ENCODE data around the gene GRM2. TPM values are rescaled to one million over a fixed set of nuclear protein-coding genes. Genes with fewer than 3 reads are reported as not detected.

The GRM2 gene
- 0.35 and 0.47 TPM in 2 replicates for total RNA-seq (2013; cell fraction: nucleolus; rRNA removed)
- total RNA-seq (2014; rRNA removed) (0.06 TPM in 1 of 2 replicates, not detected in the other), total RNA-seq (2014; rRNA removed; fragmentation: Illumina TruSeq; extraction: Trizol) (not detected in 2 replicates), total RNA-seq (2021) (0.05 TPM in 1 of 2 replicates, not detected in the other), polyA plus RNA-seq (2011; rRNA removed) (0.07 TPM in 1 of 2 replicates, not detected in the other), polyA plus RNA-seq (2014; fragmentation: Illumina TruSeq; extraction: Trizol) (0.01 TPM in 1 of 2 replicates, not detected in the other), polyA plus RNA-seq (2014; fragmentation: Nextera tagmentation; extraction: Ambion mirVana) (not detected), polyA plus RNA-seq (2014; rRNA removed) (0.04 and 0.14 TPM in 2 replicates), polyA plus RNA-seq (2016; fragmentation: Nextera tagmentation; extraction: Ambion mirVana) (not detected), polyA minus RNA-seq (2011; rRNA and poly(A)+ RNA removed) (0.07 and 0.26 TPM in 2 replicates), Bru-seq, nascent RNA (percentile 28 among the genes with signal in this experiment), BruChase-seq, experiment 1, labeled RNA remaining after a 6-hour chase (percentile 19 among the genes with signal in this experiment), BruChase-seq, experiment 2, labeled RNA remaining after a 2-hour chase (percentile 18 among the genes with signal in this experiment)
- not detected for polyA plus RNA-seq (2011; ENCODE audit: low read depth)
- 0.03 TPM in 1 of 2 replicates, not detected in the other for polyA plus RNA-seq (2011; cell fraction: cytosol; rRNA removed)
- polyA plus RNA-seq (2011; cell fraction: nucleus; rRNA removed) = 0.12 and 0.24 TPM in 2 replicates
- polyA plus RNA-seq (2012) = 0.07 TPM in 2 replicates
- not detected in 2 replicates for polyA minus RNA-seq (2011; cell fraction: cytosol; rRNA and poly(A)+ RNA removed)
- 0.24 and 0.48 TPM in 2 replicates for polyA minus RNA-seq (2011; cell fraction: nucleus; rRNA and poly(A)+ RNA removed)
- long read RNA-seq, experiment 1 = 0 reads
- long read RNA-seq, experiment 2 = 0 reads

DNA sequence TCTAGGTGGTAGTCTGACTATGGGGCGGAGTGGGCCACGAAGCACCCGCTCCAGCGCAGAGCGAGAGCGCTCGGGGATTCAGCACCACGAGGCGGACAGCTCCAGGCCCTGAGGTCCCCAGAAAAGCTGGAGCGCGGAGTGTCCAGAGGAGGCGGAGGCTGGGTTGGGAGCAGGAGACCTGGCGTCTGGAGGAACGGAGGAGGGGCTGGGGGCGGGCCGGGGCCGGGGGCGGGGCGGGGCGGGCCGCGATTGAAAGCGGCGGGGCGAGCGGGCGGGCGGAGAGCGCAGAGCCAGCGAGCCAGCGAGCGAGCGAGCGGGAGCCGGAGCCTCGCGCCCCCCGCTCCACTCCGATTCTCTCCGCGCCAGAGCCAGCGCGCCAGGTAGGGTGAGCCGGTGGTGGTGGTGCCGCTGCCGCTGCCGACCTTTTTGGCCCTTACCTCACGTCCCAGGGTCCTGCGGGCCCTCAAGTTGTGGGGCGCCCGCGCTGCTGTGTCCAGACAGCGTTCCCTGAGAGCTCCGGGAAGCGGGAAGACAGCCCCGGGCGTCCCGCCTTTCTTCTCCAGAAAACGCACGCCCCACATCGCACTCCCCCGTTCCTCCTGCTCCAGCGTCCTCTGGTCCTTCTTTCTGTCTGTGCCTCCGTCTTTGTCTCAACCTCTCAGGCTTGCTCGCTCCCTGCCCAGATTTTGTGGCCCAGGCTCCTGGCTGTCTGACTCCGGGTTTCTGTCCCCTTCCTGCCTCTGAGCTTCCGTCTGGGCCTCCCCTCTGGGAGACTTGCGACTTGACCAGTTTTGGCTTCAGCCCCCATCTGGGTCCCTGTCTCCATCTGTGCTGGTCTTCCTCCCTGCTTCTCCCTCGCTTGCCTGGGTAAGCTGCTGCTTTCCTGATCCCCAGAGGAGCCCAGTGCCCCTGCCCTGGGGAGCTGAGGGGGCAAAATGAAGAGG is at the start of gene GRM2:
Gene GRM2, plus strand, starts transcription at position 281 of the 944 bp plus-strand sequence. CDS start 1,916 bp downstream, outside the sequence.
- ChIA-PET RAD21 (ENCODE audit: unreplicated experiment) (no interaction called here), POLR2A (no interaction called here), CTCF (no interaction called here), SMC1A (ENCODE audit: uncharacterized antibody, unreplicated experiment) (no interaction called here)
- H3K27ac ChIP-seq (ENCODE audit: control insufficient read depth, insufficient read depth) = no peak within 1 kb of the TSS
- H3K9me3 ChIP-seq (replicated peaks; ENCODE audit: control insufficient read depth, insufficient read depth, low read length) = no peaks in the 10 kb centered on the region
- BruUV-seq (replicated peaks) = no TSS peak
- DNase-seq (ENCODE audit: low read depth, low spot score) (no peak), FAIRE-seq (no peak), ATAC-seq (no peak)
- no peak within 1 kb of the TSS for H3K4me3 ChIP-seq
- H3K27me3 ChIP-seq (replicated peaks in 1 of 2; ENCODE audit: control insufficient read depth in 2 of 2, insufficient read depth in 2 of 2, low read length in 1 of 2) = no peaks in the 10 kb centered on the region
- H3K4me2 ChIP-seq (ENCODE audit: control insufficient read depth, insufficient read depth) = no peak within 1 kb of the TSS
- intact Hi-C loops (cut with micrococcal nuclease; ENCODE audit: unreplicated experiment) = no loop called here
- no peaks in the 10 kb centered on the region for H3K79me2 ChIP-seq (ENCODE audit: control insufficient read depth, insufficient read depth, low read length)
- no peaks in the 10 kb centered on the region for H4K20me1 ChIP-seq (ENCODE audit: control insufficient read depth, insufficient read depth)
- peaks cover 0 to 12% of the 10 kb centered on the region in 2 experiments; a peak in 2 of 4 replicates for H3K36me3 ChIP-seq (ENCODE audit: control insufficient read depth in 2 of 2, insufficient read depth in 2 of 2, low read length in 1 of 2)
- H3K9ac ChIP-seq (ENCODE audit: control insufficient read depth, insufficient read depth, low read length) = no peak within 1 kb of the TSS
- H3K4me1 ChIP-seq (ENCODE audit: control insufficient read depth, insufficient read depth, low read length) = no peaks in the 10 kb centered on the region
- in situ Hi-C loops (cut with MboI) = no loop called here
- H2AFZ ChIP-seq (ENCODE audit: control insufficient read depth, low read depth, low read length) = no peak within 1 kb of the TSS
- whole genome bisulfite sequencing (ENCODE audit: insufficient coverage, insufficient replicate concordance, low lambda C conversion rate, missing lambda C conversion rate) = 43% methylated on average over 38 of the region's 69 CpGs
- TF ChIP-seq PAX8 (IDR thresholded peaks at IDR 0.05) (no peak), CBFB (IDR thresholded peaks at IDR 0.05; ENCODE audit: low read depth) (no peak), POLR2A (IDR thresholded peaks at IDR 0.05; ENCODE audit: low read depth, low read length) (peak; percentile 12; the same call in 1 of the 2 replicates), SMAD1 (IDR thresholded peaks at IDR 0.05; ENCODE audit: low read depth, partially characterized antibody) (no peak), SRF (IDR thresholded peaks at IDR 0.05; ENCODE audit: low read depth in 2 of 2, low read length in 2 of 2) (no peak), SMC3 (IDR thresholded peaks at IDR 0.05; ENCODE audit: borderline replicate concordance, low read length) (no peak), ZZZ3 (IDR thresholded peaks at IDR 0.05; ENCODE audit: control insufficient read depth, insufficient read length, low read depth) (no peak), BRCA1 (IDR thresholded peaks at IDR 0.05; ENCODE audit: low read depth, low read length) (no peak), NFIC (IDR thresholded peaks at IDR 0.05; ENCODE audit: low read depth, low read length) (no peak), RELA (IDR thresholded peaks at IDR 0.05; ENCODE audit: borderline replicate concordance, partially characterized antibody) (no peak)
- TF ChIP-seq, protein P1, sequence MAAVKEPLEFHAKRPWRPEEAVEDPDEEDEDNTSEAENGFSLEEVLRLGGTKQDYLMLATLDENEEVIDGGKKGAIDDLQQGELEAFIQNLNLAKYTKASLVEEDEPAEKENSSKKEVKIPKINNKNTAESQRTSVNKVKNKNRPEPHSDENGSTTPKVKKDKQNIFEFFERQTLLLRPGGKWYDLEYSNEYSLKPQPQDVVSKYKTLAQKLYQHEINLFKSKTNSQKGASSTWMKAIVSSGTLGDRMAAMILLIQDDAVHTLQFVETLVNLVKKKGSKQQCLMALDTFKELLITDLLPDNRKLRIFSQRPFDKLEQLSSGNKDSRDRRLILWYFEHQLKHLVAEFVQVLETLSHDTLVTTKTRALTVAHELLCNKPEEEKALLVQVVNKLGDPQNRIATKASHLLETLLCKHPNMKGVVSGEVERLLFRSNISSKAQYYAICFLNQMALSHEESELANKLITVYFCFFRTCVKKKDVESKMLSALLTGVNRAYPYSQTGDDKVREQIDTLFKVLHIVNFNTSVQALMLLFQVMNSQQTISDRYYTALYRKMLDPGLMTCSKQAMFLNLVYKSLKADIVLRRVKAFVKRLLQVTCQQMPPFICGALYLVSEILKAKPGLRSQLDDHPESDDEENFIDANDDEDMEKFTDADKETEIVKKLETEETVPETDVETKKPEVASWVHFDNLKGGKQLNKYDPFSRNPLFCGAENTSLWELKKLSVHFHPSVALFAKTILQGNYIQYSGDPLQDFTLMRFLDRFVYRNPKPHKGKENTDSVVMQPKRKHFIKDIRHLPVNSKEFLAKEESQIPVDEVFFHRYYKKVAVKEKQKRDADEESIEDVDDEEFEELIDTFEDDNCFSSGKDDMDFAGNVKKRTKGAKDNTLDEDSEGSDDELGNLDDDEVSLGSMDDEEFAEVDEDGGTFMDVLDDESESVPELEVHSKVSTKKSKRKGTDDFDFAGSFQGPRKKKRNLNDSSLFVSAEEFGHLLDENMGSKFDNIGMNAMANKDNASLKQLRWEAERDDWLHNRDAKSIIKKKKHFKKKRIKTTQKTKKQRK (IDR thresholded peaks at IDR 0.05; ENCODE audit: low read depth, low read length) = no peak
- TF ChIP-seq, protein P2, sequence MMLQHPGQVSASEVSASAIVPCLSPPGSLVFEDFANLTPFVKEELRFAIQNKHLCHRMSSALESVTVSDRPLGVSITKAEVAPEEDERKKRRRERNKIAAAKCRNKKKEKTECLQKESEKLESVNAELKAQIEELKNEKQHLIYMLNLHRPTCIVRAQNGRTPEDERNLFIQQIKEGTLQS (IDR thresholded peaks at IDR 0.05; ENCODE audit: borderline replicate concordance, extremely low read depth, low read depth, low read length) = no peak
- TF ChIP-seq, protein P3, sequence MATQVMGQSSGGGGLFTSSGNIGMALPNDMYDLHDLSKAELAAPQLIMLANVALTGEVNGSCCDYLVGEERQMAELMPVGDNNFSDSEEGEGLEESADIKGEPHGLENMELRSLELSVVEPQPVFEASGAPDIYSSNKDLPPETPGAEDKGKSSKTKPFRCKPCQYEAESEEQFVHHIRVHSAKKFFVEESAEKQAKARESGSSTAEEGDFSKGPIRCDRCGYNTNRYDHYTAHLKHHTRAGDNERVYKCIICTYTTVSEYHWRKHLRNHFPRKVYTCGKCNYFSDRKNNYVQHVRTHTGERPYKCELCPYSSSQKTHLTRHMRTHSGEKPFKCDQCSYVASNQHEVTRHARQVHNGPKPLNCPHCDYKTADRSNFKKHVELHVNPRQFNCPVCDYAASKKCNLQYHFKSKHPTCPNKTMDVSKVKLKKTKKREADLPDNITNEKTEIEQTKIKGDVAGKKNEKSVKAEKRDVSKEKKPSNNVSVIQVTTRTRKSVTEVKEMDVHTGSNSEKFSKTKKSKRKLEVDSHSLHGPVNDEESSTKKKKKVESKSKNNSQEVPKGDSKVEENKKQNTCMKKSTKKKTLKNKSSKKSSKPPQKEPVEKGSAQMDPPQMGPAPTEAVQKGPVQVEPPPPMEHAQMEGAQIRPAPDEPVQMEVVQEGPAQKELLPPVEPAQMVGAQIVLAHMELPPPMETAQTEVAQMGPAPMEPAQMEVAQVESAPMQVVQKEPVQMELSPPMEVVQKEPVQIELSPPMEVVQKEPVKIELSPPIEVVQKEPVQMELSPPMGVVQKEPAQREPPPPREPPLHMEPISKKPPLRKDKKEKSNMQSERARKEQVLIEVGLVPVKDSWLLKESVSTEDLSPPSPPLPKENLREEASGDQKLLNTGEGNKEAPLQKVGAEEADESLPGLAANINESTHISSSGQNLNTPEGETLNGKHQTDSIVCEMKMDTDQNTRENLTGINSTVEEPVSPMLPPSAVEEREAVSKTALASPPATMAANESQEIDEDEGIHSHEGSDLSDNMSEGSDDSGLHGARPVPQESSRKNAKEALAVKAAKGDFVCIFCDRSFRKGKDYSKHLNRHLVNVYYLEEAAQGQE (IDR thresholded peaks at IDR 0.05; ENCODE audit: low read depth, low read length) = peak; percentile 75
